Keratinocyte (primary cell): ENCODE data around the gene RANBP3L. TPM values are rescaled to one million over a fixed set of nuclear protein-coding genes. Genes with fewer than 3 reads are reported as not detected.
A peak's percentile ranks its signal among the peaks of the same experiment; 100 is the strongest.

ENCODE experiments used
- DNase-seq: peaks from one replicate; pipeline ENCODE4 v3.0.0-alpha.2; 2011; ENCODE audit warnings: low read depth, missing footprints, low spot score
- FAIRE-seq: peaks from 2 replicates; lab custom pipeline; 2011; peaks lifted over from hg19 to GRCh38; lab: Jason Lieb, UNC
- H2AFZ ChIP-seq: 2 replicates; pipeline ENCODE4 v1.6.0; 2012; ENCODE audit warnings: low read length, control low read depth, inconsistent platforms; ENCODE audit not compliant: control insufficient read depth
- H3K27ac ChIP-seq: 2 replicates; pipeline ENCODE4 v1.5.1; 2011; ENCODE audit warnings: low read length; ENCODE audit not compliant: control insufficient read depth, insufficient read depth
- H3K27me3 ChIP-seq: 3 replicates; pipeline ENCODE4 v1.6.0; 2011; ENCODE audit warnings: low read length; ENCODE audit not compliant: control insufficient read depth, insufficient read depth; ENCODE audit errors: extremely low read depth
- H3K36me3 ChIP-seq, 2 experiments: 2 replicates in 1 of 2; 3 replicates in 1 of 2; pipeline ENCODE4 v1.5.1; 2011; ENCODE audit warnings: low read length in 2 of 2, mild to moderate bottlenecking in 1 of 2; ENCODE audit not compliant: control insufficient read depth in 2 of 2, insufficient read depth in 2 of 2; ENCODE audit errors: extremely low read depth in 1 of 2
- H3K4me1 ChIP-seq: 3 replicates; pipeline ENCODE4 v1.5.1; 2011; ENCODE audit warnings: low read length; ENCODE audit not compliant: control insufficient read depth, insufficient read depth; ENCODE audit errors: extremely low read depth
- H3K4me2 ChIP-seq: 3 replicates; pipeline ENCODE4 v1.6.0; 2011; ENCODE audit warnings: low read depth, low read length; ENCODE audit not compliant: control insufficient read depth, insufficient read depth; ENCODE audit errors: extremely low read depth
- H3K4me3 ChIP-seq, 3 experiments: fragments of 200-600 bp in 1 of 3; sonication (generic) in 1 of 3; 2 replicates in 2 of 3; 3 replicates in 1 of 3; pipeline ENCODE4 v1.5.1; 2011 to 2016; ENCODE audit warnings: low read length in 3 of 3, mild to moderate bottlenecking in 3 of 3, control low read depth in 2 of 3, inconsistent platforms in 1 of 3, low read depth in 1 of 3, mixed read lengths in 1 of 3, mixed run types in 1 of 3, moderate library complexity in 1 of 3; ENCODE audit not compliant: control insufficient read depth in 2 of 3, insufficient read depth in 2 of 3; ENCODE audit errors: extremely low read depth in 1 of 3
- H3K79me2 ChIP-seq: 2 replicates; pipeline ENCODE4 v1.6.0; 2012; ENCODE audit warnings: low read length; ENCODE audit not compliant: control insufficient read depth, insufficient read depth
- H3K9ac ChIP-seq: 3 replicates; pipeline ENCODE4 v1.6.0; 2011; ENCODE audit warnings: low read length; ENCODE audit not compliant: control insufficient read depth, insufficient read depth; ENCODE audit errors: extremely low read depth
- H3K9me1 ChIP-seq: 3 replicates; pipeline ENCODE4 v1.6.0; 2011; ENCODE audit warnings: low read length; ENCODE audit not compliant: control insufficient read depth, insufficient read depth; ENCODE audit errors: extremely low read depth
- H3K9me3 ChIP-seq: 2 replicates; pipeline ENCODE4 v1.5.1; 2012; ENCODE audit warnings: low read depth, low read length; ENCODE audit not compliant: control insufficient read depth
- H4K20me1 ChIP-seq: 3 replicates; pipeline ENCODE4 v1.6.0; 2011; ENCODE audit warnings: low read length; ENCODE audit not compliant: control insufficient read depth, insufficient read depth; ENCODE audit errors: extremely low read depth
- CTCF ChIP-seq, 3 experiments: IDR thresholded peaks in 1 of 3; conservative IDR thresholded peaks in 1 of 3; optimal IDR thresholded peaks in 1 of 3; 2 replicates in 2 of 3; 3 replicates in 1 of 3; pipeline versions ENCODE3 to v1.5.1; 2011; ENCODE audit warnings: low read length in 3 of 3, mild to moderate bottlenecking in 3 of 3, moderate library complexity in 2 of 3, control low read depth in 1 of 3, inconsistent platforms in 1 of 3; ENCODE audit not compliant: insufficient read depth in 2 of 3; ENCODE audit errors: extremely low read depth in 1 of 3
- EZH2 ChIP-seq: IDR thresholded peaks from one replicate; pipeline ENCODE4 v1.6.1; 2012; ENCODE audit warnings: inconsistent platforms, mild to moderate bottlenecking, low read length, moderate library complexity
- dilution Hi-C: fragments of 300-500 bp; cut with MboI; formaldehyde crosslinking; loops from one replicate; pipeline ENCODE4 v1.7.0; 2020; ENCODE audit warnings: low sequenced_read_pairs; ENCODE audit not compliant: extremely low pct_ligation_motif_present
- polyA plus RNA-seq, 5 experiments: library from polyadenylated mRNA; depleted of rRNA in 3 of 5; stranded (reverse) in 3 of 5; stranded (forward) in 1 of 5; unstranded in 1 of 5; fragments of >200 nt; gene quantifications; 1 replicate in 1 of 5; 2 replicates in 3 of 5; 3 replicates in 1 of 5; pipeline versions ENCODE4 v1.2.1 to v1.2.3, GENCODE V29; 2011 to 2012; ENCODE audit warnings: missing spikeins in 2 of 5, low read depth in 1 of 5, low replicate concordance in 1 of 5

RANBP3L gene
- polyA plus RNA-seq, 1 donor (not counting 4 experiments of a cell fraction or from before 2014, with no cell fraction given), result not detected

- FAIRE-seq, result no peak
Measured at GRCh38 chr5:36238502-36239295, 63.0 kb downstream of the RANBP3L start.

GRCh38 chr5:36237751-36238150, 64.0 kb downstream of the RANBP3L start:
- TF ChIP-seq EZH2 (no peak), CTCF (optimal IDR thresholded peaks at IDR 0.05 in 1 of 3, IDR thresholded peaks at IDR 0.05 in 1 of 3, conservative IDR thresholded peaks at IDR 0.05 in 1 of 3; ENCODE audit: extremely low read depth in 1 of 3, insufficient read depth in 2 of 3, low read length in 3 of 3) (no peak)
- H3K27me3 ChIP-seq, result peaks cover under 1% of the 10 kb centered on the region
- peaks cover 18% of the 10 kb centered on the region for H3K4me1 ChIP-seq
- no peak overlapping the region for H3K27ac ChIP-seq
- peaks cover 22% of the 10 kb centered on the region for H3K79me2 ChIP-seq
- DNase-seq, result peak; percentile 9
- H2AFZ ChIP-seq, result no peak overlapping the region
- H3K9ac ChIP-seq, result no peak overlapping the region
- no peaks in the 10 kb centered on the region for H3K9me1 ChIP-seq
- H3K9me3 ChIP-seq, result no peaks in the 10 kb centered on the region
- H3K4me2 ChIP-seq, result no peak overlapping the region
- FAIRE-seq, result no peak
- no peaks in the 10 kb centered on the region for H3K36me3 ChIP-seq
- dilution Hi-C loops, result no loop called here
- no peak overlapping the region for H3K4me3 ChIP-seq
- H4K20me1 ChIP-seq, result no peaks in the 10 kb centered on the region

More at GRCh38 chr5:36238502-36239295, 63.0 kb downstream of the RANBP3L start:
- H3K4me1 ChIP-seq, result peaks cover 18% of the 10 kb centered on the region
- no peak for DNase-seq
- no peak overlapping the region for H3K4me2 ChIP-seq
- H3K9ac ChIP-seq, result no peak overlapping the region
- no peaks in the 10 kb centered on the region for H3K9me3 ChIP-seq
- H4K20me1 ChIP-seq, result no peaks in the 10 kb centered on the region
- no peak overlapping the region for H2AFZ ChIP-seq
- TF ChIP-seq CTCF (optimal IDR thresholded peaks at IDR 0.05 in 1 of 3, IDR thresholded peaks at IDR 0.05 in 1 of 3, conservative IDR thresholded peaks at IDR 0.05 in 1 of 3; ENCODE audit: extremely low read depth in 1 of 3, insufficient read depth in 2 of 3, low read length in 3 of 3) (no peak), EZH2 (no peak)
- H3K36me3 ChIP-seq, result no peaks in the 10 kb centered on the region
- peaks cover 3% of the 10 kb centered on the region for H3K27me3 ChIP-seq
- peaks cover 22% of the 10 kb centered on the region for H3K79me2 ChIP-seq
- no peak overlapping the region for H3K4me3 ChIP-seq
- H3K27ac ChIP-seq, result no peak overlapping the region
- H3K9me1 ChIP-seq, result no peaks in the 10 kb centered on the region
- dilution Hi-C loops, result no loop called here
